Ecto neural progenitor cell (in vitro differentiated cells): ENCODE measurements around the gene CTRL.

Experiments used
- DNase-seq: peaks from one replicate; pipeline ENCODE4 v3.0.0-alpha.2; 2018; ENCODE audit warnings: low spot score

Gene CTRL

DNA sequence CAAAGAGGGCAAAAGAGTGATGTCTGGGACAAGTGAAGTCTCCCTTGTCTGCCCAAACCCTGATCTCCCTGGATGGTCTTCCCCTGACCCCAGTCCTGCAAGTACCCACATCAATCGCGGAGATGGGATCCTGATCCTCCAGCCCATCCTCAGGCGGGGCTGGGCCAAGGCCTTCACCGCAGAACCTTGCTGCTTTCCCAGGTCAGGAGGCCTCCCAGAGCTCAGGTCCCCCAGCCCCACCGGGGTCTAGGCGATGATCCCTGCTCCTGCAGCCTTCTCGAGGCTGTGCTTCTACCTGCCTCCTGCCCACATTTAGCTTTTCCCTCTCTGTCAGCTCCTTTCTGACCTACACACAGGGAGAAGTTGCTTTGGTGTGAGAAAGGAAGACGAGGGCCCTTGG, 30.5 kb upstream of the CTRL start:
- DNase-seq: no peak

DNA sequence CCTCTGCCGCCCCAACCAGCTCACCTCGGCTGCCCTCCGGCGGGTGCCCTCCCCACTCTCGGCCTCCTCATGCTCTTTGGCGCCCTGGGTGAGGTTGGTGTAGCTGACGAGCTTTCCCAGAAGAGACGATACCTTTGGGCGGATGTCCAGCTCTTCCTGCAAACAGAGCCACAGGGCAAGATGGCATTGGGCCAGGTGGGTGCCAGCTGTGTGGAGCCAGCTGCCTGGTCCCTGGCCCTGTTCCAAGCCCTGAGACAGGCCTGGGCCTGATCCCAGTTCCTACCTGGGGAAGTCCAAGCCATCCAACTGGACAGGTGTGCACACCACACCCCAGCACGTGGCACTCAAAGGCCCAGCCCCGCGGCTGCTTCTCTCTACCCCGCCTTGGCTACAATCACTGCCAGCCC, 29.9 kb upstream of the CTRL start:
- no peak for DNase-seq

DNA sequence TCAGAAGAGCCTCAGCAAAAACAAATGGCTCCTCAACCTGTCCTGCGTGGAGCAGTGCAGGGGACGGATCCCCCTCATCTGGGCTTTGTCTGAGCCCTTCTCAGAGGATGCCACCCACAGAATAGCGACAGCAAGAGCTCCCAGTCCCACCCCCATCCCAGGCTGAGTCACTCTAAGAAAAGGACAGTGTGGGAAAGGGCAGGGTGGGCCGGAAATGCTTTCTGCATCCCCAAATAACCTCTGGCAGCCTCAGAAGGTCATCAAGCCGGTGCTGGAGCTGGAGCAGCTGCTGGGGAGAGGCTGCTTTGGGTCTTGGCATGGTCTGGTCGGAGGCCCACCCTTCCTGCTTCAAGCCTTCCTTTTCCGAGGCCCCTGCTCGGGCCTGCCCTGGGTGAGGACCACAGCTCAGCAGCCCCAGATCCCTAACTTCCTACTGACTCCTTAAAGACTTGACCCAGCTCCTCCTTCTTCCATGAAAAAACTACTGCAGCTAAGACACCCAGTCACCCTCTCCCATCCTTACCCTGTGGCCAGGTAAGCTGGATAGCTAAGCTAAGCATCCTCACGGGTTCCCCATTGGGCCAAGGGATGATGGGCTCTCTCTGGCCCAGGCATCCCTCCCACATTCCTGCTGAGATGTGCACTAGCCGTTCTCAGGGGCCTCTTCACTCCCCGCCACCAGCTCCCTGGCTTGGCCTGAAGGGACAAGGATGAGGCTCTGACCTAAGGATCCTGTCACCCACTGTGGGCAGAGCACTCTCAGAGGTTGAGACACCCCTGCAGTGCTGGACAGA, 28.1 kb upstream of the CTRL start:
- no peak for DNase-seq

DNA sequence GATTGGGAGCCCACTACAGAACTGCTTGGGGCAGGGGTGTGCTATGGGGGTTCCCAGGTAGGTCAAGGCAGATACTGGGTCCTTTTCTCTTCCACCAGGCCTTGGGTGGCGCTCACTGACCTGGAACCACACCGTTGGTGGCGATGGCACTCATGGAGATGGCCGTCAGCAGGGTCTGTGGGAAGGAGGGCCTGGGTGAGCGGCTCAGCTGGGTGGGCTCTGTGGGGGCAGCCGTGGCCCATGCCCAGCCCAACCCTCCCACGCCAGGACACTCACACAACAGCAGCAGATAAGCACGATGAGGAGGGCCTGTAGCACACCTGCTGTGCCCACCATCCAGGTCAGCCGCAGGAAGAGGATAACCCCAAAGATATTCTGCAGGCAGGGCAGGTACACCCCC, 26.0 kb upstream of the CTRL start:
- DNase-seq: no peak

DNA sequence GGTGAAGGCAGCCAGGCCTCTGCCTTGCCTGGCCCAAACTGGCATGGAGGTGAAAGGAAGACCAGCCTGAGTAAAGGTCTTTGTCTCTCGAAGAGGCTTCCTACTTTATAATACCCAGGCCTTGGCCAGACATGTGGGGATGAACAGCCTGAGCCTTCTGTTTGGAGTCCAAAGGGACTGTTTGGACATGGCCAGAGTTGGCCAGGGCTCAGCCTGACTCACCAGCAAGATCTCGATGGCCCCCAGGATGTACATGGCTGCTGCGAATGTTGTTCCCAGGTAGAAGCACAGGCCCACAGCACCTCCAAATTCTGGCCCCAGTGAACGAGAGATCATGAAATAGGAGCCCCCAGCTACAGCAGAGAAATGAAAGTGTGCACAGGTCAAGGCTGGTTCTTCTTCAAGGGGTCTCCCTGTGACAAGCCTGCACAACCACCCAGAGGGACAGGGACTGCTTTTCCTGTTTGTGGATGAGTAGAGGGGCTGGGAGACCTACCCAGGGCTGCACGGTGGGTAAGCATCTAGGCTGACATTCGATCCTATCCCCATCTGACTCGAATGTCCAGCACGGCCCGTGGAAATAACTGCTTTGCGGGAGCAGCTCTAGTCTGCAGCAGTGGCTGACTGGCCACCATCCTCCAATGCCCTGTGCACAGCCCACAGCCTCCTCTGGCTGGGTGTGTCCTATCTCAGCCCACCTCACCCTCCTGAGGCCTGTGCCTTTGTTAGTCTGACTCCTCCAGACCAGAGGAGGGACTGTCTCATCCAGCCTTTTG, 22.9 kb upstream of the CTRL start:
- no peak for DNase-seq

DNA sequence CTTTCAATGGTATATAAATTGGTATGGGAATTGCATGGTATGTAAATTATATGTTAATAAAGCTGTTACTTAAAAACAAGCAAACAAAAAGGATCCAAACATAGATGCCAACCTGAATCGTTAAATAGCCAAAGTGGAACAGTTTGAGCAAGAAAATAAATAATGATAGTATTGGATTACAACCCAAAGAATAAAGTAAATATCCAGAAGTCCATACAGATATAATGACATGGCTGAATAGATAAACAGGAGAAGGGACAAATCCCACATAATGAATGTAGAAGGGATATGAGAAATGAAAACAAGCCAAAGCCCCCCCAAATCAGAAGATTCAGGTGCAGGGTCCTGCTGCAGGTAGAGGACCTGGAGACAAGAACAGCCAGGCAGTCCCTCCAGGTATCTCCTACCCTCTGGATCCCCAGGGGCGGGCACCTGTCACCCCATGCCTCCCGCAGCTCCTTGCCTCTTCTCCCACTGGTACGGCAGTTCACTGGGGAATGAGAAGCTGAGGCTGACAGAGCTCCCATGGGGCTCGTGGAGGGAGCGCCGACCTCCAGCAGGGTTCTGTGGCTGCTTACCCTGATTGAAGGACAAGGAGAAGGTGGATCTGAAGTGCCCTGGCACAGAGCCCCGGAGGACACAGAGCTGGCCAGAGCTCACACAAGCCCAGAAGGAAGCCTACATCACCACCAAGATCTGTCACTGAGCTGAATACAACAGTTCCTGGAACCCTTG, 22.1 kb upstream of the CTRL start:
- no peak for DNase-seq

DNA sequence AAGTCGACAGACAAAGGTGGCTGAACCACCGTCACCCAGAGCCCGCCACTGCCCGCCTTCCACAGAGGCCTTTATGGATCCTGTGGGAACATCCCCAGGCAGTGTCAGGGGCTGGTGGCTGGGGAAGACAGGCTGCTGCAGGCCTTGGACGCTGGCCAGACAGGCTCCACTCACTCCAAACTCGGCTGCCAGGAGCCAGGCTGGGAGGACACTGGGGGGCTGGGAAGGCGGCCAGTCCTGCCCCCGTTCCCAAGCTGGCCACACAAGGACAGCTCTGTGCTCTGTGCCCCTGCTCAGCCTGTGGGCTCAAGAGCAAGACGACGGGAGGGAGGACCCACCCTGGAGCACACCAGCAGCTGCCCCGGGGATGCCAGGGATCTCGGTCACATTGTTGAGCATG, 19.8 kb upstream of the CTRL start:
- DNase-seq: no peak

DNA sequence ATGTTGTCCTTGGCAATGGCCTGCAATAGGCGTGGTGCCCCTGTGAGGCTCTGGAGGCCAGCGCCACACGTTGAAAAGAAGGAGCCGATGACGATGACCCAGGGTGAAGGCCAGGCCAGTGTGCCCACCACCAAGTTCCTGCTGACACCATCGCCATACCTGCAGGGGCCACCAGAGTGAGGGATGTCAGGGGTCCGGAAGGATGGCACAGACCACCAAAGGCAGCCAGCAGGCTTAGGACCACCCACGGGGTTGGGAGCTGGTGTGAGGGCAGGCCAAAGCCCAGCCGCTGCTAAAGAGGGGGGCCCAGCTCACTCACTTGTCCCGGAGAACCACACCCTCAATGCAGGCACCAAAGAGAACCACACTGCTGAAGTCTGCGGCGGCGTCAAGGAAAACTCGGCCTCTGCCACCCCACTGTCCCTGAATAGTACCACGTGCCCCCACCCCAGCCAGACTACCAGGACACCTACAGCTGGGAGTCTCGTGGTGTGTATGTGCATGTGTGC, 18.7 kb upstream of the CTRL start:
- DNase-seq: no peak

DNA sequence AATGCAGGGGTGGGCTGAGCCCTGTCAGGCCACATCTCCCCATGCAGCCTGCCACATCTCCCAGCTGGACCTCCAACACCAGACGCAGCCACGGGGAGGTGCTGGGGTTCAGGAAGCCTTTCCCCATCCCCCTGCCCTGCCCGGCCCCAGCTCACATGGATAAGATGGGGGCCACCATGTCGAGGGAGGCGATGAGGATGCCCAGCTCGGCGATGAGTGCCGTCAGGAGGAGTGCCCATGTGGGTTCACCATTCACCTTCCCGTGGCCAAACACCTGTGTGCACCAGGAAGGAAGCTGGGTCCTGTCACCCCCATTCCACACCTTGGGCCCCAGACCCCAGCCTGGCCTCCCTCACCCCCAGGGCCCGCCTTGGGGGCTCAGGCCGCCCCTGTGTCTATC, 18.0 kb upstream of the CTRL start:
- DNase-seq: no peak

DNA sequence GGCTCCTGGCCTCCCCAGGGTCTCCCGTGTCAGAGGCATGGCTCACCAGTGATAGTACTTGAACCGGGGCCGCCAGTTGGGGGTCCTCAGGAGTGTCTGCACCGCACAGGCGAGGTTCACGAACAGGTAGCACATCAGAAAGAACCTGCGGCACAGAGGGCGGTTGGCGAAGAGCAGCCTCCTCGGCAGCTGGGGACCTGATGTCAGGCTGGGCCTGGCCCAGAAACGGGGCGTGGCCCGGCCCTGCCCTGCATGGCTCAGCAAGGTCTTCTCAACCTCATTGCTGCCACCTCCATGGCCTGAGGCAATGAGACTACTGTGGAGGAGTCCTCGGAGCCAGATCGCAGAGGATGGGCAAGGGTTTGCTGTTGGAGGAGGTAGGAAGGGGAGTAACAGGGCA, 16.4 kb upstream of the CTRL start:
- no peak for DNase-seq

DNA sequence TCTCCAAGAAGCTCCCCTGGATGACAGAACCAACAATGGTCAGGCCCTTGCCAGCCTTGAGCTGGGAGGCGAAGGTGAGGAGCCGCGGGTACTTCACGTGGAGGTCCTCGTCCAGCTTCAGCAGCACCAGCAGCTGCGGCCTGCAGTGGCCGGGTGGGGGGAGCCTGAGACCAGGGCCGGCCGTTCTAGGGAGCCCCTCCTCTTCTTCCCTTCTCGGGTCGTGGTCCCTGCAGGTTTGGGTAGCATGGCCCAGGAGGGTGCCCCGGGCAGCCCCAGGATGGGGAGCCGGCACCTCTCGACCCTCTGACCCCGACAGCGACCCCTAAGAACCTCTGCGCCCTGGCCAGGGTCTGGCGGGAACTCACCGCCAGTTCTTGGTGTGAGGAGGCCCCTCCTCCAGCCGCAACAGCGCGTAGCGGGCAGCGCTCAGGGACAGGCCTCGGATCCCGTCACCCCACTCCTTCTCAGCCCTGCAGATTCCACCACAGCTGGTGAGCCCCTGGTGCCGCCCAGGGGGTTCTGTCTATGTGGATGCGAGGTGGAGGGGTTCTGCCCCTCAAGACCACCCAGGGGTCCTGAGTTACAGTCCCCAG, 15.4 kb upstream of the CTRL start:
- DNase-seq: no peak

DNA sequence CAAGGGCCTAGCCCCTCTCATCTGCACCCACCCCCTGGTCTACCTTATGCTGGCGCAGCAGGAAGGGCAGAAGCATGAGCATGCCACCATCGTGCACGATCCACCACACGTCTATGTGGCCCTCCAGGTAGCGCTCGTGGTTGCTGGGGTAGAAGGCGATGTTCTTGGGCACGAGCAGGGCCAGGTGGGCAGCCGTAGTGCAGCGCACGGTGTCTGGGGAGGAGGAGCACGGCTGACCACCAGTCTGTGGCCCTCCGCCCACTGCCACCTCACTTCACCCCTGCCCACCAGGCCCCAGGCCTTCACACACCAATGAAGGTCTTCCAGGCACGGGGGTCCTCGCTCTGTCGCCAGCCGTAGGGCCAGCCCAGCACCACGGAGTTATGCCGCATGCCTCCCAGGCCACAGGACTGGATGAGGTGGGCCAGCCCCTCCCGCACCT, 14.5 kb upstream of the CTRL start:
- no peak for DNase-seq

DNA sequence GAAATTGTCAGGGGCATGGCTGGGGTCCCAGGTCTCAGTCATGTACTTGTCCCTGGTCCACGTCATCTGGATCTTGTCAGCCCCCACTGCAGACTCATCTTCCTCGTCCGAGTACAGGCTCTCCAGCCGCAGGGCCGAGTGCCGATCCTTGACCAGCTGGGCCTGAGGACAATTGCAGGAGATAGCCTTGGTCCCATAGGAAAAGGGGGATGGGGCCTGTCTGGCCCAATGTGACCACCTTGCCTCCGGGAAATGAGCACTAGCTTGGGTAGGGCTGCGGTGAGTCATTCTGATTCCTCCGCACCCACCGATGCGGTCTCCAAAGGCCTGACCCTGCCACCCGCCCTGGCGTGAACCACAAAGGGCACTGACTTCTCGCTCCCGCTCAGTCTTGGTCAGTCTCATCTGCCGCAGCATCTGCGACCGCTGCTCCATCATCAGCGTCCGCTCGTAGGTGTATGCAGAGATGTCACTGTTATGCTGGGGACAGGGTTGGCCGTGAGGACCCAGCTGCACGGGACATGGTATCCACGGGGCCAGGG, 13.8 kb upstream of the CTRL start:
- no peak for DNase-seq

DNA sequence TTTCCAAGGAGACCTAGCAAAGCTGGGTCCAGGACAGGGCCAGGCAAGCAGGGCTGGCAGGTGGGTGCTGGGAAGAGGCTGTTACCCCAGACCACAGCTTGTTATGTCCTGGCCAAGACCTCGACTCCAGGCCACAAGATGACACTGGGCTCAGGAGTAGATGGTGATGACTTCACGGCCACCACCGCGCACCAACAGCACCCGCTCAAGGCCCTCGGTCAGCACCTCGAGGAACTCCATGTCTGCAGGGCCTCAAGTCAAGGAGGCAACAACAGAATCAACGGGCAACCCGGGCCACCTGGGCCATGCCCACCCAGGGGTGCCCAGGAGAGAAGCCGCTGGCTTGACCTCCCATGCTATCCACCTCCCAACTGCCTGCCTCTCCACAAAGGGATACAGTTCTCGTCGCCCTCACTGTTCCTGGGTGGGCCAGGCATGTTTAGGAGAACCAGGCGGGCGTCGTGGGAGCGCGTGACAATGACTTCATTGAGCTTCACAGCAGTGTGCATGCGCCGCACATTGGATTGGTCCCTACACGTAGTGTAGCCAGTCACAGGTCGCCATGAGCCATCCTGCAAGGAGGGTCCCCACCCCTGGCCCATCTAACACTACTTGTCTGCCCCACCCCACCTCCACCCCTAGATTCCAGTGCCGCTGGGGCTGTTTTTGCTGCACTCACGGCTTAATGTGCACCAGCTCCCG, 13.2 kb upstream of the CTRL start:
- DNase-seq: no peak

DNA sequence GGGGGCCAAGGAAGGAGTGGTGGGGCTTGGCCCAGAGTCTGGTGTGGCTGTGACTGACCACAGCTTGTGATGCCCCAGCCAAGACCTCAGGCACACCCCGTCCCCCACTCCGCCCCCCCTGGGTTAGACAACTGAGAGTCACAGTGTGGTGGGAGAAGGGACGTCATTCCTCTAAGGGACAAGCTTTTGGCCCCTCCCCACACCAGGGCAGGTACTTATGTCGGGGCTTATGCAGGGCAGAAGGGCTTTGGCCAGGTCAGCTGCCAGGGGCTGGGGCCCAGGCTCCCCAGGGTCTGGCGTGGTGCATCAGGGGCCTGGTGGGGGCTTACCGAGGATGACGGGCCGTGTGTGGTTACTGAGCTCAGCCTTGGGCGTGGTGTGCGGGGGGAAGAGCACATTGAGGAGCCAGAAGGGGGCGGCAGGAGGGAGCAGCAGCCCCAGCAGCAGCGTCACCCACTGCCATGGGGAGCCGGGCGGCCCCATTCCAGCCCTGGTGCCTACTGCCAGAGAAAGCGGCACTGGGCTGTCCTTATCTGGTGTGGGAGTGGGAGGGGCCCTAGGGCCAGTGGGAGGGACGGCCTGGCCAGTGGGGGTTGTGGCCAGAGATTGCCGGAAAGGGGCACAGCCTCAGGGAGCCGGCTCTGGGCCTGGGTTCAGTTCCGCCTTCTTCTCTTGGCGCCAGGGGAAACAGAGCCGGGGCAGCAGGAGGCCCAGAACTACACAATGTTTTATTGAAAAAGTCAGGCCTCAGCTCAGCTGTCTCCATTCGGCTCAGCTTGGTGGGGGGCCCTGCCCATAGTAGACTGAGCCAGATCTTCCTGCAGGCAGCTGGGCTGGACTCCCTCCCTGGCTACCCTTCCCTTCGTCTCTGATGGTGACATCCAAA, 12.2 kb upstream of the CTRL start, which contains the start of gene LCAT:
TSS of gene LCAT (minus strand) at position 502 of the 886 bp plus-strand sequence. CDS start at position 483, 19 bp downstream.
- DNase-seq: no peak

DNA sequence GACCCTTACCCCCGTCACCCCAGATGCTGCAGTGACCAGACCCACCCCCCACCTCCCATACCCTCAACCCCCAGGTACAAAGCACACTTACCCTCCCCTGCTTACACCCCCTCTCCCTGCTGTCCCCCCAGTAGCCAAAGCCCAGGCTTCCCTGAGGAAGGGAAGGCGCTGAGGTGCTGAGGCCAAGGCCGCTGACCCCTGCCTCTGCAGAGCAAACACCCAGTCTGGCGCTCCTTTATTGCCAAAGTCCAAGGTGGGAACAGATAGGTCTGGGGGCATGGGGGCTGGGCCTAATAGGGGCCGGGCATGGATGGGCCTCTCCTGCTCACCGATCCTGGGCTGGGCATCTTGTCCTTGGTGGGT, 11.6 kb upstream of the CTRL start:
- no peak for DNase-seq

DNA sequence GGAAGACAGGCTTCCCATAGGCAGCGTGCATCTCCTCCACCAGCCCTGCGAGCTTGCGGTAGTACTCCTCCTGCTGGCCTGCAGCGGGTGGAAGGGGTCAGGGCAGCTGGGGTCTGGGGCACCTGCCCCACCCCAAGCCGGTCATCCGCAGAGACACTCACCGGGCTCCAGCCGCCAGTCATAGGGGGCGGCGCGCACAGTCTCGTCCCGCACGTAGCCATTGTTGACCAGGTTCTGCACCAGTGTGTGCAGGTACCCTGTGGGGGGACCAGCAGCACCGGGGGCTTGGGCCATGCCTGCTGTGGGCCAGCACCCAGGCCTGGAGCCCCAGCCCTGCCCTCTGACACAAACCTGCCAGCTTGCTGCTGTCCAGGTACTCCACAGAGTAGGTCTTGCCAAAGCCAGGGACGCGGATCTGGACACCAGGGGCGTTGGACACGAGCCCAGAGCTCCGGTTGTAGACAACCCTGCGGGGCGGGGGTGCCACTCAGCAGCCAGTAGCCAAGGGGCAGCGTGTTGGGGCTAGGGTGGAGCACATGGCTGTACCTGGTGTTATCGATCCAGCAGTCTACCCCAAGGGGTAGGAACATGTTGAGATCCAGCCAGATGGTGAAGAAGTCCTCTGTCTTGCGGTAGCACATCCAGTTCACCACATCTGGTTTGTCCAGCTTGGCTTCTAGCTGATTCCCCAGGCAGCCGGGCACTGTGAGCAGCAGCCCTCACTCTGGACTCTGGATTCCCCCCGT, 11.0 kb upstream of the CTRL start:
- DNase-seq: no peak

DNA sequence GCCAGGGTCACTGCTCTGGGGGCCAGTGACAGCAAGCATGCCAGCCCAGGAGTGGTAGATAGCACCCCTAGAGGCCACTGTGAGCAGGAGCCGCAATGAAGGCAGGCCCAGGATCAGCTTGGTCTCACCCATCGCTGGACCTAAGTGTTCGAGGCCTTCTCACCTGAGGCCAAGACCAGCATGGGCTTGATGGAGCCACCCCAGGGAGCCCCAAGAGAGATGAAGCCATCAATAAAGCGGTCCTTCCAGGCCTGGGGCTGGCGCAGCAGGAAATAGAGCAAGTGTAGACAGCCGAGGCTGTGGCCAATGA, 10.5 kb upstream of the CTRL start:
- DNase-seq: peak; percentile 72

DNA sequence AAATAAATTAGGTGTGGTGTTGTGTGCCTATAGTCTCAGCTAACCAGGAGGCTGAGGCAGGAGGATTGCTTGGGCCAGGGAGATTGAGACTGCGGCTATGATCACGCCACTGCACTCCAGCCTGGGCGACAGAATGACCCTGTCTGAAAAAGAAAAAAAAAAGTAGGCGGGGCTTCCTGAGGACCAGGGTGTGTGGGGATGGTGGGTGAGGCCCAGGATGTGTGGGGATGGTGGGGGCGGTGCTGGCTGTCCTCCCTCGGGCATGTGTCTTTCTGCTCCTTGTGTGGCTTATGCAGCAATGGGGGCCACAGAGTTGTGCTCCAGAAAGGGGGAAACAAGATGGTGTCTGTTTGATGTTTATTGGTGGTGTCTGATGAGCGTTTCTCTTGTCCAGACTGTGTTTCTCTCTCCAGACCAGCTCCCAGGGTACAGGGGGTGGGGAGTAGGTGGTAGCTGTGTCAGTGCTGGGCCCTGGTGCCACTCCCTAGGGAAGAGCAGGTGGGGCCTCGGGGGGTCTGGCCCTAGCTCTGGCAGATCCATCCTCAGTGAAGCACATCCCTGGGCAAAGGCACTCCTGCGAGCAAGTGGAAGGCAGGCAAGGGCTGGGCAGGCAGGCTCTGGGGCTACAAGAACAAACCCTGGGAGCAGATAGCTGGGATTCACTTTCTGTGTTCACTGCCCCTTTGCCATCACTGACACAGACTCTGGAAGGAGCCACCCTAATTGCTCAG, 10.0 kb upstream of the CTRL start:
- DNase-seq: no peak
